ENCODE results near the gene PPM1L.
A peak's percentile ranks its signal among the peaks of the same experiment; 100 is the strongest.

Gene PPM1L

DNA sequence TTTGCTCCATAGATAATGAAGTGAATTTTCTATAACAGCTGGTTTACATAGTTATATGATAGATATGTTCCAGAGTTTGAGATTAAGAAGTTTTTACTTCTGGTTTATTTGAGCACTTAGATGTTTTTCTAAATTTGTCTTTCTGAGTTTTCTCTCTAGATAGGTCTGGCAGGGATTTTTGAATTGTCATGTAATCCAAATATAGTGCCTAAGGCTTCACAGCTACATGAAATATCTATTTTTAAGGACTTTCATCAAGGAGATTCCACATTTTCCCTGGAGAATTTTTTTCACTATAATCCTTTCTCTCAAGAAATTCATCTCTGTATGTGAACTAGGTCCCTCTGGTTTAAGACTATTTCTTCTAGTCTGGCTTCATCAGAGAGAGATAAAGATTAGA is 12.0 kb downstream of the PPM1L start:
- no peak for DNase-seq

GRCh38 chr3:160768918-160769317 is 12.9 kb downstream of the PPM1L start:
- no peak for DNase-seq

DNA sequence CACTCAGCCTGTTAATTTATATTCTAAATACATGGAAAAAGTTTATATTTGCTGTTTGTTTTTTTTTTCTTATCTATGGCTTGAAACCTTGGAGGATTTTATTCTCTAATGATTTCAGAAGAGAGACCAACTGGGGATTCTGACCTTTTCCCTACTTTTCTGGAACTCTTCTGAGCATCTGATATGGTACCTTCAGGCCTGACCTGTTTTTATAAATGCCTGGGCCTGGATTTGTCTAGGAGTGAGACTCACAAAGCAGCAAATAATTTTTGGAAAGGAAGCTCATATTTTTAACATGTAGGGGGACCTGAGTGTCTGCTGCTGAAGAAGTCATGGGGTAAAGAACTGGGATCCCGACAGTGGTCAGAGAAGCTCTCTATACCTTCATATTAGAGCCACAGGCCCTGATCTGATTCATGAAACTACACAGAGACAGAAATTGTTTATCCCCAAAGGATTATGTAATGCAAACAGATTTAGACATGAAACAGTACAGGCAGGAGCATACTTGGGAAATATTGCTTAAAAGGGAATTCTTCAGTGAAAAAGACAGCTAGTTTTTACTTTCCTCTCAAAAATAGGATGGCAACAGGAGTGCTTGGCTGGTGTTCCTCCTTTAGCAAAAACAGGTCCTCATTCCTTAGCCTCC is 15.9 kb downstream of the PPM1L start:
- DNase-seq = no peak

DNA sequence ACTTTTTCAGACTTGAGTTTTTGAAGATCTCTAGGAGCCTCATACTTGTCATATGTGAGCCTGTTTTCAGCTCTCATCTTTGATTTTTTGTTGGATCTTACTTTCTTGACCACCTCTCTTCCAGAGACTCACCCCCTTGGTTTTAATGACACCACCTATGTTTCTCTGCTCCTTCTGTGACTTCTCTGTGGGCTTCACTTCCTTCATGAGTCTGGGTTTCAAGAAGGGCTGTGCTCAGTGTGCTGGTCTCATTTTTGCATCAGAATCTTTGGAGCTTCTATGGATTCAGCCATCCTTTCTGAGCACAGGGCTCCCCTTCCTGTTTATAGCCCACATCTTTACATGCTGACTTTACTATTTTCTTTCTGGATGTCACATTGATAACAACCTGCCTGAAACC is 17.7 kb downstream of the PPM1L start:
- DNase-seq = no peak

DNA sequence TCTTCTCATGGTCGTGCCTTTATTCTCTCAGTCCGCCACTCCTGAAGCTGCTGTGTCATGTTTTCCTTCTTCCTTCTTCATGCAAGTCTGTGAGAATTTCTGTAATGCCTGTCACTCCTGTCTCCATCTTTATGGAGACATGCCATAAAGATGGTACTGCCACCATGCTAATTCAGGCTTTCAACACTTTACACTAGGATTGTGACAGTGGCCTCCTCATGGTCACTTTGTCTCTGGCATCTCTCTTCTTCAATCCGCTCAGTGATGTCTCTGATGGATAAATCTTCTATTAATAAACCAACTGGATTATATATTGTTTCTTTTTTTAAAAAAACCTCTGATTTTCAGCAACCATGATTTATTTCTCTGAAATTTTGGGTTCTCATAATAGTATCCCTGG is 18.1 kb downstream of the PPM1L start:
- DNase-seq = no peak

GRCh38 chr3:160778480-160778879 is 22.4 kb downstream of the PPM1L start:
- DNase-seq = no peak

GRCh38 chr3:160779040-160779439 is 23.0 kb downstream of the PPM1L start:
- no peak for DNase-seq

GRCh38 chr3:160780245-160780644 is 24.2 kb downstream of the PPM1L start:
- DNase-seq = no peak

- no peak for DNase-seq
These were observed 25.4 kb downstream of the PPM1L start for GRCh38 chr3:160781402-160781801.

DNA sequence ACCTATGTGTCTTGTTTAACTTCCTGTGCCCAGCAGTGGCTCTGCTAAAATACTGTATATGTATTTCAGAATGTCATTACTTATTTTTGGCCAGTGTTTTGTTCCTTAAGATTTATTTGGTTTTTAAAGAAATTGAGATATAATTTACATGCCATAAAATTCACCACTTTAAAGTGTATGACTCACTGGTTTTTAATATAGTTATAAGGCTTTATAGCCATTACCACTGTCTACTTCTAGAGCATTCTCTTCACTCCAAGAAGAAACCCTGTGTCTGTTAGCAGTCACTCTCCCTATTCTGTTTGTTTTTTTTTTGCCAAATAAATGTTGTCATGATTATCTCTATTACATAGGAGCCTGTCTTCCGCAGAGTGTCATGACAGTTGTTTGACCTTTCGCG is 25.8 kb downstream of the PPM1L start:
- no peak for DNase-seq

GRCh38 chr3:160784853-160785252 is 28.8 kb downstream of the PPM1L start:
- DNase-seq = no peak

DNA sequence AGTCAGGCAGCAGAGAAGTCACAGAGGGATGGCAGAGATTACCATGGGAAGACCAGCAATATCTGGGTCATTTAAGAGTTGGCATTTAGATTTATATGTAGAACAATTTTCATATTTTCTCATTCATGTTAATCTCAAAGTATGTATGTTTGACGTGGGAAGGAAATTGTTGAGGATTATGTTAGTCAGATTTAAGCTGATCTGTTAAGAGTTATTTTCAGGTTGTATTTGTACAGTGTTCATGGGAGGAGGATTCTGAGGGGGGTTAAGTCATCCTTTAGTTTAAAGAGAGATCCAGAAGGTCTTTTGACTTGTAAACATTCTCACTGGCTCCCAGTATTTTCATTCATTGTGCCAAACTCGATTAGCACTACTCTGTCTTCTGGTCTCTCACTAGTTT is 34.7 kb downstream of the PPM1L start:
- DNase-seq = no peak

GRCh38 chr3:160792540-160792939 is 36.5 kb downstream of the PPM1L start:
- DNase-seq = no peak

DNA sequence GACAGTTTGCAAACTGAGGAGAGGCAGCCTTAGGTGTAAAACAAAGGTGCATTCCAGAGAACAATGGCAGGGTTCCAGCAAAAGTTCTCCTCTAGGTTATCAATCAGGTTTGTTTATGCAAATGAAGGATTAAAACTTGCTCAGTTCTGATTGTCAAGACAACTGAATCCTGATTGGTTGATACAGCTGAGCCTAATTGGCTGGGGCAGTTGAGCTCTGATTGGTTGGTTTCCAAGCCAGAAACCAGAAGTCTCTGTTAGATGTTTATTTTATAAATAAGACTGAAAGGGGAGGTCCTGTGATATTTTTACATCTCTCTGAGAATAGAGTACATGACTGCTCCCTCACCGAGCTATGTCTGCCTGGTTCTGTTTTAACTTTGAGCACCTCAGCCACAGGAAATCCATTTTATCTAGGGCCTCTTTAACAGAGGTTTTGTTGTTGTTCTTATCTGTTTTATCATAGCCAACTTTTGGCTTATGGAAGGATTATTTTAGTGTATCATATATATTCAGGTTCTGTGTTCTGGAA is 37.8 kb downstream of the PPM1L start:
- DNase-seq = no peak

DNA sequence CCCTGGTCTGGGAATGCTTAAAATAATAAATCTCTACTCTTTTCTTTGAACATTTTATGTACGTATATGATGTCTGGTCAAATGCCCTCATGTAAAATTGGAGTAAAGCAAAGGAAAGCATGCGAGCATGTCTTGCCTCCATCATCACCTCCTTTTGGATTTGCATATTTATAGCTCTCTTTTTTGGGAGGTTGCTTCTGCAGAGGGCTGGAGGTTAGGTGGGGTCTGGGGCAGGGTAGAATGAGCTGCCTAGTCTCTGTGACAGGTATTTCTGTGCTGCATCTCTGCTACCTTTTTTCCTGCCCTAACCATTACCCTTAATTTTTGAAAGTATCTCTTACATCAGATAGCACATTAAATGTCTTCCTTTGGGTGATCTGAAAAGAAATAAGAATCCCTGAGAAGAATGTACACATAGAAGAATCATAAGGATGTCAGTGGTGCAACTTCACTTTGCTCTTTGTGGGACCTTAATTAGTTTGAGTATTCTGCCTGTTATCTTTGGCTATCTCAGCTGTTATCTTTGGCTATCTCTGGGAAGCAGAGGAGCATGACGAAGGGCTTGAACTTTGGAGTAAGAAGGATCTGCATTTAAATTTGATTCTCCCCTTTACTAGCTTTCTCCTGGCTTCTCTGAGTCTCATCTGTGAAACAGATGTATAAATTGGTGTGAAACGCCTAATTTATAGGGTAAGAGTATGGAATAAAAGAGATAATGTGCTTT is 40.2 kb downstream of the PPM1L start:
- no peak for DNase-seq

DNA sequence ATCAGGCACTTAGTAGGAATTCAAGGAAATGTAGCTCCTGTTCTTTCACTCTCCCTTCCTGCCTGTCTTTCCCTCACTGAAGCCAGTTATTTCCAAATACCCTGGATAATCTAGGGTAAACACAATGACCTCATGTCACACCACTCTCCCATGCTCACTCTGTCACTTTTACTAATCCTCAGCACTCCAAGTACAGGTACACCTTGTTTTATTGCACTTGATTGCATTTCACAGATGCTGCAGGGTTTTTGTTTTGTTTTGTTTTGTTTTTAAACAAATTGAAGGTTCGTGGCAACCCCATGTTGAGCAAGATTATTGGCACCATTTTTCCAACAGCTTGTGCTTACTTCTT is 40.8 kb downstream of the PPM1L start:
- no peak for DNase-seq

- DNase-seq = no peak
These were observed 41.3 kb downstream of the PPM1L start for GRCh38 chr3:160797356-160797755.

GRCh38 chr3:160801386-160802118 is 45.5 kb downstream of the PPM1L start:
- DNase-seq = peak; percentile 41

DNA sequence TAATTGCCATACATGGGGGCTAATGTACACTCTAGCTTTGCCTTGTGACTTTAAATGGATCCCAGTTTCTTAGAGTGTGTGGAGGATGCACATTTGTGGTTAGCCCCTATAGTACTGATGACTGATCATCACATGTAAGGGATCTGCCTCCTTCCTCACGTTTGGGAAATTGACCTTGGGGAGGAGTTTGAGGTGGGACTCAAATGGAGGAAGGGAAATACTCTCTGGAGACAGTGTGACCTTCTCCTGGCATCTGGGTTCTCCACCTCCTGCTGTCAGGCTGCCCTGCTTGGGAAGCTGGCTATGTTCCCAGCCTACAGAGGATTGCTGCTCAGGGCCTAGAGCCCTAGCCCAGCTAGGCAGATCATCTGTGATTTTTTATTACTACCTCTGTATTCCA is 48.7 kb downstream of the PPM1L start:
- no peak for DNase-seq

GRCh38 chr3:160806094-160806493 is 50.1 kb downstream of the PPM1L start:
- no peak for DNase-seq

- DNase-seq = no peak
These were observed 50.7 kb downstream of the PPM1L start for GRCh38 chr3:160806686-160807085.

DNA sequence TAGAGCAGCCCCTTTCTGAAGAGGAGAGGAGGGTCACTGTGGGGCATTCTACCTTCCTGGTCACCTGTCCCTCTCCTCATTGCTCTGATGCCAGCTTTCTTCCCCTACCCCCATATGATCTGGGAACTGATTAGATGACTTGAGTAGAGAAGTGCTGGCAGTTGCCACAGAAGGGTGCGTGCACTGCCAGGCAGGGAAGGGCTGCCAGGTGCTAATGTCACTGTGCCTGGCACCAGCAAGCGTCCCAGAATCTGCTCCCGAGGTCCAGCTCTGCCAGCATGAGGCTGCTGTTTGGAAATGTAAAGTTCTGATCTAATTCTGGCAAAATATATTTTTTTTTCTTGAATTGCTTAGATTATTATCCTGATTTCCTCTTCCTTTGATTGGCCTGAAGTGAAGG is 52.8 kb downstream of the PPM1L start:
- DNase-seq = no peak

DNA sequence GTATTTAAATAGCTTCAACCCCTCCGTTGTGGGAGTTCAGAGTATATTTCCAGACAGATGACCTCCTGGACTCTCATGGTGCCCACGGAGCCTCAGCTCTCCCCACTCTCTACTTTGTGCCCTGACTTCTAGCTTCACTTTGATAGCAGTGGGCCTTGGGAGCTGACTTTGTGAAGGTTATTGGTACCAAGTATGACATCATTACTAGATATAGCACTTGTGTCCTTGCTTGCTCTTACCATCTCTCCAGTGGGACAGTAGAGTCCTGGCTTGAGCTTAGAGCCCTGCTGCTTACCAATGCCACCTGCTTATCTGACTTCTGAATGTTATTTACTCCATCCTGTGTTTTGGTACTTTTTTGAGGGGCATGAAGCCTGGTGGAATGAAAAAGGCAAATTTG is 53.4 kb downstream of the PPM1L start:
- no peak for DNase-seq

All from stimulated activated CD4-positive, alpha-beta T cell treated with anti-CD3 and anti-CD28 coated beads, Interleukin-15, amount 100 ng/mL, for 24 hours (primary cell).